NCI-H446 treated with DMSO at 0.1 percent for 48 hours (cell line): ENCODE results near the gene DAGLA.

Experiments
- DNase-seq: peaks from one replicate; lab custom pipeline; 2025; lab: John Stamatoyannopoulos, UW

DAGLA gene

GRCh38 chr11:61747192-61747966 is 67.2 kb downstream of the DAGLA start:
- no peak for DNase-seq

- DNase-seq = no peak
Measured at GRCh38 chr11:61747967-61748285, 67.7 kb downstream of the DAGLA start.

GRCh38 chr11:61749591-61750217 is 69.5 kb downstream of the DAGLA start:
- DNase-seq = no peak

- no peak for DNase-seq
Measured at GRCh38 chr11:61750631-61751273, 70.6 kb downstream of the DAGLA start.

GRCh38 chr11:61751384-61751783 is 71.2 kb downstream of the DAGLA start:
- DNase-seq = no peak

GRCh38 chr11:61752117-61752924 is 72.1 kb downstream of the DAGLA start, which contains the start of gene MYRF:
Gene MYRF (plus strand): TSS chr11:61752636. CDS start chr11:61752745, 109 bp downstream.
- no peak for DNase-seq

GRCh38 chr11:61752925-61753521 is 72.8 kb downstream of the DAGLA start:
- DNase-seq = no peak

GRCh38 chr11:61753672-61754071 is 73.5 kb downstream of the DAGLA start:
- no peak for DNase-seq

GRCh38 chr11:61754534-61755482 is 74.6 kb downstream of the DAGLA start:
- DNase-seq = no peak

- DNase-seq = no peak
Measured at GRCh38 chr11:61756147-61756451, 75.9 kb downstream of the DAGLA start.

- DNase-seq = no peak
Measured at GRCh38 chr11:61756452-61757212, 76.4 kb downstream of the DAGLA start.

- DNase-seq = no peak
Measured at GRCh38 chr11:61757213-61757862, 77.1 kb downstream of the DAGLA start.

GRCh38 chr11:61760946-61761345 is 80.8 kb downstream of the DAGLA start:
- no peak for DNase-seq

- DNase-seq = no peak
Measured at GRCh38 chr11:61761440-61762222, 81.4 kb downstream of the DAGLA start.

GRCh38 chr11:61762223-61762615 is 82.0 kb downstream of the DAGLA start:
- DNase-seq = no peak

GRCh38 chr11:61762798-61763197 is 82.6 kb downstream of the DAGLA start:
- DNase-seq = no peak

- no peak for DNase-seq
Measured at GRCh38 chr11:61763930-61764605, 83.9 kb downstream of the DAGLA start.

- no peak for DNase-seq
Measured at GRCh38 chr11:61764606-61765260, 84.5 kb downstream of the DAGLA start.
